HepG2 (cell line): ENCODE data around the gene CDX1. TPM values are rescaled to one million over a fixed set of nuclear protein-coding genes. Genes with fewer than 3 reads are reported as not detected.

Experiments
- ATAC-seq: fragments of 200-7000 bp; cut with Tn5 transposase; 3 replicates; pipeline ENCODE4 v1.9.1; 2020; ENCODE audit warnings: mild to moderate bottlenecking, moderate library complexity
- BruUV-seq: library from RNA; stranded (reverse); fragments of 400-500 nt; replicated peaks from 2 replicates; lab custom pipeline; 2021; lab: Mats Ljungman, UMichigan
- CTCF ChIA-PET: fragments of 300-600 bp; formaldehyde crosslinking; extraction: SDS; loops from one replicate; lab custom pipeline; 2021; ENCODE audit warnings: low total read pairs, inconsistent platforms, low intra/inter-chr PET ratio; lab: Yijun Ruan, JAX
- POLR2A ChIA-PET: fragments of 350-600 bp; sonication (Branson Sonifier 250); formaldehyde crosslinking; loops from one replicate; lab custom pipeline; 2020; ENCODE audit warnings: antibody characterized with exemption, inconsistent platforms; lab: Yijun Ruan, JAX
- DNase-seq: peaks from one replicate; pipeline ENCODE4 v3.0.0-alpha.2; 2015; ENCODE audit warnings: low spot score
- FAIRE-seq: peaks from 3 replicates; lab custom pipeline; 2011; peaks lifted over from hg19 to GRCh38; lab: Jason Lieb, UNC
- H2AFZ ChIP-seq: one replicate; pipeline ENCODE4 v1.6.1; 2011; ENCODE audit warnings: low read length, inconsistent platforms
- H3K27ac ChIP-seq: fragments of 300-600 bp; 3 replicates; pipeline ENCODE4 v1.8.0; 2011; ENCODE audit warnings: mixed run types, mild to moderate bottlenecking, mixed read lengths, low read length, inconsistent platforms; ENCODE audit not compliant: insufficient read depth; ENCODE audit errors: extremely low read length
- H3K27me3 ChIP-seq, 2 experiments: fragments of 200-600 bp in 1 of 2; 2 replicates in 1 of 2; 3 replicates in 1 of 2; pipeline versions ENCODE4 v1.6.0 to v1.8.0; 2011; ENCODE audit warnings: low read length in 2 of 2, mild to moderate bottlenecking in 2 of 2, moderate library complexity in 2 of 2, inconsistent platforms in 1 of 2; ENCODE audit not compliant: insufficient read depth in 2 of 2, control insufficient read depth in 1 of 2
- H3K36me3 ChIP-seq, 2 experiments: fragments of 200-600 bp in 1 of 2; replicated peaks in 1 of 2; 2 replicates in 1 of 2; 3 replicates in 1 of 2; pipeline versions ENCODE4 v1.5.1 to v1.8.0; 2011; ENCODE audit warnings: low read length in 2 of 2, inconsistent platforms in 1 of 2; ENCODE audit not compliant: insufficient read depth in 2 of 2, control insufficient read depth in 1 of 2
- H3K4me1 ChIP-seq: 2 replicates; pipeline ENCODE4 v1.5.1; 2012; ENCODE audit warnings: low read length, inconsistent platforms; ENCODE audit not compliant: insufficient read depth
- H3K4me2 ChIP-seq: 2 replicates; pipeline ENCODE4 v1.6.0; 2011; ENCODE audit warnings: low read depth, low read length, inconsistent platforms
- H3K4me3 ChIP-seq, 3 experiments: fragments of 200-600 bp in 1 of 3; sonication (generic), shearing (Covaris generic) in 1 of 3; replicated peaks in 1 of 3; 2 replicates each; pipeline ENCODE4 v1.5.1; 2011 to 2016; ENCODE audit warnings: low read length in 3 of 3, inconsistent platforms in 2 of 3, low read depth in 2 of 3, mild to moderate bottlenecking in 2 of 3, control low read depth in 1 of 3, mixed read lengths in 1 of 3; ENCODE audit not compliant: insufficient read depth in 1 of 3
- H3K79me2 ChIP-seq: one replicate; pipeline ENCODE4 v1.6.1; 2011; ENCODE audit warnings: low read length, inconsistent platforms; ENCODE audit not compliant: insufficient read depth
- H3K9ac ChIP-seq: 2 replicates; pipeline ENCODE4 v1.6.0; 2011; ENCODE audit warnings: mild to moderate bottlenecking, low read depth, low read length, inconsistent platforms; ENCODE audit not compliant: insufficient read depth
- H3K9me3 ChIP-seq: 2 replicates; pipeline ENCODE4 v1.5.1; 2012; ENCODE audit warnings: mild to moderate bottlenecking, low read length
- H4K20me1 ChIP-seq: 2 replicates; pipeline ENCODE4 v1.6.0; 2011; ENCODE audit warnings: inconsistent platforms, mild to moderate bottlenecking, low read length, moderate library complexity; ENCODE audit not compliant: insufficient read depth
- ATF6 ChIP-seq: sonication (generic); formaldehyde crosslinking; conservative IDR thresholded peaks from 2 replicates; pipeline ENCODE4 v1.4.0; 2020; ENCODE audit warnings: missing genetic modification reagents
- CCAR2 ChIP-seq: fragments of 200-400 bp; formaldehyde crosslinking; optimal IDR thresholded peaks from 2 replicates; pipeline ENCODE3; 2018; ENCODE audit warnings: low read depth, mild to moderate bottlenecking, low read length, moderate library complexity
- CREBL2 ChIP-seq: sonication (generic); formaldehyde crosslinking; IDR thresholded peaks from 2 replicates; pipeline ENCODE4 v1.8.1; 2023; ENCODE audit warnings: missing genetic modification reagents, mild to moderate bottlenecking, borderline replicate concordance
- GMEB1 ChIP-seq: sonication (generic); formaldehyde crosslinking; IDR thresholded peaks from 2 replicates; pipeline ENCODE4 v1.5.1; 2020; ENCODE audit warnings: missing genetic modification reagents, mild to moderate bottlenecking, borderline replicate concordance
- HES4 ChIP-seq: sonication (generic); formaldehyde crosslinking; IDR thresholded peaks from 2 replicates; pipeline ENCODE4 v1.9.0; 2021; ENCODE audit warnings: mild to moderate bottlenecking, missing genetic modification reagents, borderline replicate concordance
- HHEX ChIP-seq: IDR thresholded peaks from 2 replicates; pipeline ENCODE4 v1.6.1; 2016; ENCODE audit warnings: control low read depth
- MXD4 ChIP-seq: IDR thresholded peaks from 2 replicates; pipeline ENCODE4 v1.6.1; 2016; ENCODE audit warnings: mild to moderate bottlenecking, missing biosample characterization, missing genetic modification reagents
- TEAD3 ChIP-seq: optimal IDR thresholded peaks from 2 replicates; pipeline ENCODE3; 2016; ENCODE audit warnings: borderline replicate concordance
- U2AF2 ChIP-seq: fragments of 200-400 bp; formaldehyde crosslinking; IDR thresholded peaks from 2 replicates; pipeline ENCODE4 v1.6.1; 2017; ENCODE audit warnings: low read depth, mild to moderate bottlenecking, low read length
- ZBTB1 ChIP-seq: sonication (generic); formaldehyde crosslinking; IDR thresholded peaks from 2 replicates; pipeline ENCODE4 v1.4.0; 2020; ENCODE audit warnings: missing genetic modification reagents, borderline replicate concordance
- ZBTB10 ChIP-seq: sonication (generic); formaldehyde crosslinking; IDR thresholded peaks from 2 replicates; pipeline ENCODE4 v1.4.0; 2020; ENCODE audit warnings: missing genetic modification reagents, borderline replicate concordance
- ZNF101 ChIP-seq: sonication (generic); formaldehyde crosslinking; IDR thresholded peaks from 2 replicates; pipeline ENCODE4 v1.4.0; 2020; ENCODE audit warnings: mild to moderate bottlenecking, low read depth, missing genetic modification reagents, borderline replicate concordance
- ZNF432 ChIP-seq: sonication (generic); formaldehyde crosslinking; IDR thresholded peaks from 2 replicates; pipeline ENCODE4 v1.5.0; 2020; ENCODE audit warnings: missing genetic modification reagents, mild to moderate bottlenecking, borderline replicate concordance
- ZNF713 ChIP-seq: sonication (generic); formaldehyde crosslinking; IDR thresholded peaks from 2 replicates; pipeline ENCODE4 v1.4.0; 2020; ENCODE audit warnings: mild to moderate bottlenecking, missing genetic modification reagents
- ZNF891 ChIP-seq: sonication (generic); formaldehyde crosslinking; IDR thresholded peaks from 2 replicates; pipeline ENCODE4 v1.5.0; 2020; ENCODE audit warnings: mild to moderate bottlenecking, missing genetic modification reagents
- WGBS: methylation state at CpG from one replicate; pipeline ENCODE4 v1.1.6; 2017; ENCODE audit warnings: low lambda C conversion rate; 5-methylcytosine and 5-hydroxymethylcytosine counted together
- in situ Hi-C: cut with HindIII; loops from 2 replicates; pipeline ENCODE4 v1.10.0; 2017; ENCODE audit warnings: low pct_unique_long_range_greater_than_20kb; ENCODE audit not compliant: extremely low pct_ligation_motif_present
- intact Hi-C: fragments of 100-400 bp; cut with micrococcal nuclease; formaldehyde crosslinking; loops from one replicate; pipeline ENCODE4 v1.10.0; 2022; ENCODE audit not compliant: unreplicated experiment
- polyA plus RNA-seq, 8 experiments: library from polyadenylated mRNA; depleted of rRNA in 3 of 8; stranded (reverse) in 7 of 8; unstranded in 1 of 8; fragments of >200 nt; fragmentation: Illumina TruSeq in 4 of 8; extraction: Trizol in 4 of 8; gene quantifications; 2 replicates each; pipeline versions ENCODE4 v1.2.1 to v1.2.3, GENCODE V29; 2011 to 2016; ENCODE audit warnings: low read depth in 4 of 8, missing spikeins in 1 of 8, mixed read lengths in 1 of 8; ENCODE audit not compliant: insufficient read depth in 1 of 8
- total RNA-seq, 5 experiments: library from RNA; depleted of rRNA; stranded (reverse); fragments of >200 nt; fragmentation: Illumina TruSeq; extraction: Trizol; gene quantifications; 2 replicates each; pipeline ENCODE4 v1.2.3, GENCODE V29; 2016; ENCODE audit warnings: low read depth in 1 of 5

Gene CDX1
- total and polyA plus RNA-seq, 2 of the 13 experiments (the other 11 are each of a cell fraction or from before 2014, with no cell fraction given): not detected

- DNase-seq (no peak), ATAC-seq (no peak), FAIRE-seq (no peak)
- Histone ChIP-seq H3K4me1 (peaks cover 72% of the 10 kb centered on the region), H3K4me3 (no peak overlapping the region), H3K27me3 (no peaks in the 10 kb centered on the region), H3K79me2 (no peaks in the 10 kb centered on the region), H3K36me3 (no peaks in the 10 kb centered on the region; a peak in 1 of 5 replicates), H3K27ac (no peak overlapping the region), H3K9me3 (no peaks in the 10 kb centered on the region), H4K20me1 (no peaks in the 10 kb centered on the region), H3K9ac (no peak overlapping the region), H3K4me2 (no peak overlapping the region), H2AFZ (no peak overlapping the region)
- no TSS peak for BruUV-seq
- ChIA-PET POLR2A (no interaction called here), CTCF (no interaction called here)
- intact Hi-C loops: no loop called here
- in situ Hi-C loops: no loop called here
- WGBS: 92% methylated on average over 16 of the region's 16 CpGs
- no peak for TF ChIP-seq ATF6 (CRISPR knock-in tag)
- TF ChIP-seq U2AF2: no peak
- no peak for TF ChIP-seq CCAR2
- TF ChIP-seq ZNF891 (CRISPR knock-in tag): no peak
- TF ChIP-seq TEAD3 (CRISPR knock-in tag): no peak
- TF ChIP-seq GMEB1 (CRISPR knock-in tag): no peak
- TF ChIP-seq ZNF101 (CRISPR knock-in tag): no peak
- no peak for TF ChIP-seq MXD4
- TF ChIP-seq ZBTB10 (CRISPR knock-in tag): no peak
- no peak for TF ChIP-seq HES4 (CRISPR knock-in tag)
- TF ChIP-seq ZNF713 (CRISPR knock-in tag): no peak
- TF ChIP-seq CREBL2 (CRISPR knock-in tag): no peak
- TF ChIP-seq HHEX (CRISPR knock-in tag): no peak
- TF ChIP-seq ZNF432 (CRISPR knock-in tag): no peak
- no peak for TF ChIP-seq ZBTB1 (CRISPR knock-in tag)
These were observed 32.9 kb upstream of the CDX1 start for GRCh38 chr5:150133581-150134197.
